Dermis microvascular lymphatic vessel endothelial cell (primary cell): ENCODE results near the gene SSR3. TPM values are rescaled to one million over a fixed set of nuclear protein-coding genes. Genes with fewer than 3 reads are reported as not detected.

Experiments used
- DNase-seq, 2 donors: peaks; one replicate each; pipeline versions ENCODE4 v3.0.0 to v3.0.0-alpha.2; 2010; ENCODE audit warnings: low read depth in 2 of 2
- total RNA-seq: library from RNA; depleted of rRNA; stranded (reverse); fragments of >200 nt; gene quantifications from 2 replicates; pipeline ENCODE4 v1.2.1, GENCODE V29; 2014

The SSR3 gene
- total RNA-seq, 1 donor from 2014 or later, result 157 TPM

DNA sequence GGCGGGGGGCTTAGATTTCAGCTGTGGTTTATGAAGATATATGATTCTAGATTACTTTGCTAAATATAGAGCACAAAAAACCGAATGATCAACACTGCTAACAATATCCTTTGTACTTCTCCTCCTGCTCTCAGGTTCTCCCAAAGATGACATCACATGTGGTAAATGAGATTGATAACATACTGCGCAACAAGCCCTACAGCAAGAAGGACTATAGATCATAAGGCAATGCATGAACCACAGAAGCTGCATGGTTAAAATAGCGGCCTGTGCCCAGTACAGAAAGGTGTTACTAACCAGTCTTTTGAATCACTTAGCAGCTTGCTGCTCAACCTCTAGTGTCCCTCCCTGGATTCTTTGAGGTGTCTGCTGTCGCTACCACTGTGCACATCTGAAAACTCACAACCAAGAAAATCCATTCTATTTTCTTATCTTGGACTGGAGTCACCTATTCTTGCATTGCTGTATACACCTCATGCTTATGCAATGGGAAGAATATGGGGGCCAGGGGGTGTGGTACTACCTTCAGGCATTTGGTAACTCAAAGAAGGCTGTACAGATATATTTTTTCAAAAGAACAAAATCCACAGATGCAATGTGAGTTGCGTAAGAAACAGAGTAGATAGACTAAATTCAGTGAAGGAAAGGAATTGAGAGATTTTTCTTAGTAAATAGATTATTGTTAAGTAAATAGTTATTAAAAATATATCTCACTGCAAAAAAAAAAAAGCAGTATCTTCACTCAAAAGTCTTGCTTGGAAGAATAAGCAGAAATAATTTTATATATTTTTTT is 18.2 kb downstream of the SSR3 start:
- DNase-seq, result no peak

DNA sequence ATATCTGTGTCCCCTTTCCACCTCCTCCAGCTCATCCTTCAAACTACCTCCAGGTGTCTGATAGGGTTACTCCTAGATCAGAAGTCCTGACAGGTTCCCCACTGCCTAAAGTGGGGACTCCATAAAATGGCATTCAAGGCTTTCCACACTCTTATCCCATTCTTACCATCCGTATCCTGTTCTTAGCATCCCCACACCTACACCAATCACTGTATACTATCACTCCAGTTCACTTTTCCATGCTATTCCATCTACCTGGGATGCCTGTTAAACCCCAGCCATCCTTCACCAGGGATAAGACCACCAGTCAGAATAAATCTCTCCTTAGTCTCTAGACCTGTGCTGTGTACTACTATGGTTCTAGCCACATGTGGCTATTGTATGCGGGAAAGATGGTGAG is 19.1 kb downstream of the SSR3 start:
- DNase-seq, result no peak

DNA sequence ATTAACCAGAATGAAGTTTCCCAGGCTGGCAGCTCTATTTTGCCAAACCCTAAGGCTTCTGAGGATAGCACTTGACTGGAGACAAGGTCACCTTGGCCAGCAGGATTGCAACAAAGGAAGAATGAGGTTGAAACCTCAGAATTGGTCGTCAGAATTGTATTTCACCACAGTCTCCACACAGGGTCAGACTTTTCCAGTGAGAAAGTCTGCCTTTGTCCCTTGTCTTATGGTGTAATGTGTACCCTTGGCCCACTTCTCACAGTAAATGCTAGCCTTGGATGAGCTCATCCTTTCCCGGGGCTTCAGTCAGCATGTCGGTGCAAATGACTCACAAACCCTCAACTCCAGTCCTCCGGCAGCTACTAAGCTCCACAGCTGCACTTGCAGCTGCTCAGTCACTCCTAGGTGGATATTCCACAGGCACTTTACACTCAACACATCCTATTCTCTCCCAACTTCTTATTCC is 19.7 kb downstream of the SSR3 start:
- DNase-seq, result peak; percentile 70 to 97

DNA sequence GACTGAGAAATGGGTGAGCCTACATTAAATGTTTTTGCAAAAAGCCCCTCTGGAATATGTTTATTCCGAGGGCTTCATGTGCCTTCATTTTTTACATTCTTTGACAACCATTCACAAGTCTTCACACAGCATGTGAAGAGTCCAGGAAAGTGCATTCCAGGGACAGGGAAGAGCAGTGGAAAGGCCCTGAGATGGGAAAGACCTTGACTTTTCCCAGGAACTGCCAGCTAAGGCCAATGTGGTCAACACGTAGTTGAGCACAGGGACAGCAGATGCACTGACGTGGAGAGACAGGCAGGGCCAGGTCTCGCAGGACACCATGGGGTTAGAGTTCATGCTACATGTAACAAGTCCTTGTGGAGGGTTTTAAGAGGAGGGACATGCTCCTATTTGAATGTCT is 21.7 kb downstream of the SSR3 start:
- no peak for DNase-seq

DNA sequence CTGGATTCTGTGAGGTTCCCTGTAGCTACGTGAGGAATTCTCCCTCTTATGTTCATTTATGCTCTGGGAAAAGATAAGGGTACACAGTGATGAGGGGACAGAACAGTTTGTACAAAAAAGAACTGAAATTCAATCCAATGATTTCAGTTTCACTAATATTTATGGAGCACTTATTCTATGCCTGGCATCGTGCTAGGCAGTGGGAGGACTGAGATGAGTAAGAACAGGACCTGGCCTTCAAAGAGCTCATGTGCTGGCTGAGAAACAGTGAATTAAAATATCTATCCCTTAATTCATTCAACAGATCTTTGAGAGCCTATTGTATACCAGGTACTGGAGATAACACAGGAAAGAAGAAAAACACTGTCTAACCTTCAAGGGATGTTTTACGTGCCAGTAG is 22.2 kb downstream of the SSR3 start:
- DNase-seq, result no peak

DNA sequence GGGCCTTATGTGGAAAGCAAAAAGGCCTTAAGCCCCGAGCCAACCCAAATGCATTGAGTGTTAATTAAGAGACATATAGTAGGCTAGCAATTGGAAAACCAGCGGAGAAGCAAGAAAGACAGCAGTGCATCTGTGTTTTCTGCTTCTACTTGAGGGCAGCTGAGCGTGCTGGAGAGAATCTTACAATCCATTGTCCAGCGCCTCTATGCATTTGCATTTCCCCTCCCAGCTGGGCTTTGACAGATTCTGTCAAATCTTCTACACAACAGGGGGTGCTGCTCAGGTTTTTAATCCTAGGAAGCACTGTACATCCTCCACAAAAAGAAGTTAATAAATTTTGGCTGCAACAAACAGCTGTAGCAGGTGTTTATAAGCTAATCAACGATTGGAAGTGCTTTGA is 23.9 kb downstream of the SSR3 start:
- DNase-seq, result no peak

DNA sequence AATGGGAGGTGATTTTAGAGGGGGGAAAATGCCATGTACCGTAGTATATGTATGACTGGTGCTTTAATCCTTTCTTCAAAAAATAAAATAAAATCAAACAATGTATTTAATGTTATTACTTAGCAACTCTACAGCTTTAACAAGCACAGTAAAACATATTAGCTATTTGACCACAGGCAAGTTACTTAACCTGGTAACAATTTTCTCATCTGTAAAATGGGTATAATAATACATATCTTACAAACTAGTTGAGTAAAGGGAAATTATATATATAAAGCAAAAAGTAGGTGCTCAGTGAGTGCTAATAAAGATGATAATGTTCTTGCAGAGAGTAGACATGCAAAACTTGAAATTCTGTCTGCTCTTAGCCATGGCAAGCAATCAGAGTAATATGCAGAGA is 27.9 kb downstream of the SSR3 start:
- DNase-seq, result no peak

DNA sequence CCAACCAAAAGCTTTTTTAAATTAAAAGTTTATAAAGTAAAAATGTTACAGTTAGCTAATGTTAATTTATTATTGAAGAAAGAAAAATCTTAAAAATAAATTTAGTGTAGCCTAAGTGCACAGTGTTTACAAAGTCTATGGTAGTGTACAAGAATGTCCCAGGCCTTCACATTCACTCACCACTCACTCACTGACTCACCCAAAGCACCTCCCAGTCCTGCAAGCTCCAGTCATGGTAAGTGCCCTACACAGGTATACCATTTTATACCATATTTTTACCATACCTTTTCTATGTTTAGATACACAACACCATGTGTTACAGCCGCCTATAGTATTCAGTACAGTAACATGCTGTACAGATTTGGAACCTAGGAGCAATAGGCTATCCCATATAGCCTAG is 29.1 kb downstream of the SSR3 start:
- DNase-seq, result no peak

DNA sequence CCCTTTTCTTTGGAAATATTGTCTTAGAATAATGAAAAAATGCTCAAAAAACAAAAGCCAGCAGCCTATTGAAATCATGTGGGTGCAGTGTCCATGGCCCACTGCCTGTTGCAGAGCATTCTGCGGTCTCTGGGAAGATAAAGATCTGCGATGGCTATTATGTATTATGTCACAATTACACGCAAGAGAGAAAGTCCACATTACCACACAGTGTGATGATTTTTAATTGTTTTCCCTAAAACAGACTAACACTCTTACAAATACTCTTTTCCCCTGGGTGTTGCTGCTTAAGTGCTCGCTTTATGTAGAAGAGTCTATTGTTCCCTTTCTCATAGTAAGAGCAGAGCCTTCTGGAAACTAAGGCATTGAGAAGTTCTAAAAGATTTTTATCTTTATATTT is 32.2 kb downstream of the SSR3 start:
- no peak for DNase-seq

DNA sequence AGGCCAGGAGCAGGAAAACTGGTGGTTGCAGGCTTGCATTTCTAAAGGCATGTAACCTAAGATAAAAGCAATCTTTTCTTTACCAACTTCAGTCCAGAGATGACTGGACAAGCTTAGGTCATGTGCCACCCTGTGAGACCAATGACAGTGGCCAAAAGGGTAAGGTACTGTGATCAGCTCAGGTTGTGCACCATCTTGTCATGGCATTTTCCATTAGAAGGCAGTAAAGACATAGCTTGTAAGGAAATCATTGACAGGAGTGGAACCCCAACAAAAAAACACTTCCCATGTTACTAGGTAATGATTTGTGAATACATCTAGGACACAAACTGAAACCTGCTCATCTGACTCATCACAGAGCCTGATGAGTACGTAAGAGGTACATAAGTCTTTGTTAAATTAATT is 35.2 kb downstream of the SSR3 start:
- DNase-seq, result no peak

DNA sequence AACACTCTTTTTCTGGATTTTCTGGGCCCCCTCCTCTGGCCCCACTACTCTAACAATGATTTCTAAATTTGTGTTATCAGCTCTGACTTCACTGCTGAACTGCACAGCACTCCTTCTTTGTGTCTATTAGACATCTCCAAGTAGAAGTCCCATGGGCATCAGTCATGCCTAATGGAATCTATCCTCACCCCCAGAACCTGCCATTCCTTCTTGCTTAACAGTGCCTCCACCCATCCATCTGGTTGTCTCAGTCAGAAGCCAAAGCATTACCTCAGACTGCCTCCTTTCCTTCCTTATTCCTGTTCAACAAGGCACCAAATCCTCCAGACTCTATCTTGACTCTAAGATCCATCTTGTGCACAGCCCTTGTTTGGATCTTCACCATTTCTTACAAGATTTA is 36.2 kb downstream of the SSR3 start:
- DNase-seq, result no peak

DNA sequence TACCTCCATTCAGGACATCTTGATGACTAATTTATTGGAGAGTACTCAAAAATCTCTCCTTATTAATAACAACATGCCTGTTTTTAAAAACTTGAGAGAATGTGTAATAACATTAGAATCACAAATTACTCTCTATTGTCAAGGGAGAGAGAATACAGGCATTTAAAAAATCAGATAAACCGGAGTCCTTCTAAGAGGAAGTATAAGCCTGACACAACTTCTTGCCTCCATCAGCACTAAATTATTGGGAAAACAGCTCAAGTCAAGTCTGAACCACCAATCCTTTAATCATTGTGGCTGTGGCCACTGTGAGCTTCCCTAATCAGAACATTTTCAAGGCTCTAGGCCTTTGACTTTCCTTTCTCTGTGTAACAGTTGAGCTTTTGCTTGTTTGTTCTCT is 38.0 kb downstream of the SSR3 start:
- no peak for DNase-seq

DNA sequence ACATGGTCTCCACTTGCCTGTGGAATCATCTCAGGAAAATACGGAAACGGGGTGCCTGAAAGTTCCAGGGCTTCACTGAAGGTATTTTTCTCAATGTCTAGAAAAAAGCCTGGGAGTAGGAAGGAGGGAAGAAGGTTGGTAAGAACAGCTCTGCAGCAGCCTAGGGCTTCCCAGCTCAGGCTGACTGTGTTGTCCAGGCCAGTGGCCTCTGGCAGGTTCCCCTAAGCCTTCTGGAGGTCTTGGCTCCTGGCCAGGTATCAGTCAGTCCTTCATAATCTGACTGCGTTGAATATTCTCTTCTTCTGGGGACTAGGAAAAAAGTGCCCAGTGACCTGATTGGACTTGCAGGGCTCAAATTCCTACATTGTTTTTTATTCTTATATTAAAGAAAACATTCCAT is 38.6 kb downstream of the SSR3 start:
- no peak for DNase-seq

DNA sequence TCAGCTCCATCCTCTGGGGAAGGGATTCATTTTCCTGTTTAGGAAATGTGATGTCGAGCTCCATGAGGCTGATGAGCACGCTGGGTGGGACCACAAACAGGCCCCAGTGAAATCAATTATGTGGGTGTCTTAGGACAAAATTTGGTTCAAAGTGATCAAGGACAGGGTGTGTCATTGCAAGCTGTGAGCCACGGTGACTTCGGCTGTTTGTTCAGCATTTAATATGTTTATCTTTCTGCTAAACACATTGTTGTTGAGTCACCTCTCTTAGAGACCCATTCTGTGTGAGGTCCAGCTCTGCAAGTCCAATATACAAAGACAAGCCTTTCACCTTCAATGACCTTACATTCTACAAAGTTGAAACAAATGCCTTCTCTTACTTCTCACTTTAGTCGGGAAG is 41.3 kb downstream of the SSR3 start:
- DNase-seq, result no peak

DNA sequence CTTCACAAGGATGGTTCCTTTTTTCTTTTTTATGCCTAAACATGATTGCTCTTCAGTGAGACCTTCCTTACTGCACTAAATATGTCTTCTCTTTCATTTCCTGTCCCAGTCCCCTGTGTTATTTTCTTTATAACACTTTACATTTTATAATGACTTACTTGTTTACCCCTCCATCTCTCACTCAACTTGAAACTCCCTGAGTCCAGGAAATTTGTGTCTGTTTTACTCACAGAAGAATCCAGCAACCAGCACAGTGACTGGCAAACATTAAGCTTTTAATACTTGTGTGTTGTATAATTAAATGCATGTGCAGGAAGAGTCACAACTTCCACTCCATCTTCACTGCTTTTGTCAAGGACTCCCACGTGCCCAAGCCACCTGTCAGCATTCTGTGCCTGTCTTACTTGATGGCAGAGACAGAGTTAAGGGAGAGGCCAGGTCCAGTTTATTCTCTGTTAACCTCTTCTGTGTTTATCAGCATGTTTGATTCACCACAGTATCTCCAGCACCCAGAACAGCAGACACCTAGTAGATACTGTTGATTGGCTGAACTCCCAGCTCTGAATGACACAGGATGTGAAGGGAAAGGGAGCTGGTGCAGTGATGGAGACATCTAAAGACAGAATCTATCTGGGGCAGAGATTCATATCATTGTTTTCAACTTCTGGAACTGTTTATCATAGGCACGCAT is 42.8 kb downstream of the SSR3 start:
- no peak for DNase-seq

DNA sequence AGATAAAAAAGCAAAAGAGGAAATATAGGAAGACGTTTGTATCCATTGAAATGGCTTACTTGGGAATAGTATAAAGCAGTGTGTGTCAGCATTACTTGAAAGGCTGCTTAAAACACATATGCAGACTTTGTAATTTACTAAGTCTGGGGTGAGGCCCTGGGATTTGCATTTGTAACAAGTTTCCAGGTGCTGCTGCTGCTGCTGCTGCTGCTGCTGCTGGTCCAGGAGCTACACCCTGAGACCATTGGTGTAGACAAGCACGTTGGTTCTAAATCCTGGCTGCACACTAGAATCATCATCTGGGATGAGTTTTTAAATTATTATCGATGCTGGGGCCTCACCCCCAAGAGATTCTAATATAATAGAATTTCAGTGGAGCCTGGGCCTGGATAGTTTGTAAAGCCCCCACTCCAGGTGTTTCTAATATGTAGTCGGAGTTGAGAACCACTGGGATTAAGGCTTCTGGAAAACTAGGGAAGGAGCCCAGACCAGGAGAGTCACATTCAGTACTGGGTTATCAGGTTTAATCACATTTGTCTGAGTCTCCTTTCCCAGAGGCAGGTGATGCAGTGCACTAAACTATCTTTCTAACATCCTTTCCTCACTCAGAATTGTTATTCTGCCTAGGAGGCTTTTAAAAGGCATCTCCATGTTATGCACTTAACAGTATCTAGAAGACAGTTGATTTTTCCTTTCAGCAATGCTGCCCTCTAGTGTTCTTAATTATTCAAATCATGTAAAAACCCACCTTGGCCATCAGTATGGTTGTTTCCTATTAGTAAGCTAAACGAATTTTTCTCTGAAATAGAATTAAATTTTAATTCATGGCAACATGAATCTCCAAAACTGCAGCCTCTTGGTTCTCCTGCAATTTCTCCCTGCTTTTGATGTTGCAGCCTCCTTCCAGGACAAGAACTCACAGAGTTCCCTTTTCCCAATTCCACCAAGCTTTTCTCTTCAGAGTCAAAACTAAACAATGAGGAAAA is 45.4 kb downstream of the SSR3 start:
- DNase-seq, result peak; percentile 34 to 65

DNA sequence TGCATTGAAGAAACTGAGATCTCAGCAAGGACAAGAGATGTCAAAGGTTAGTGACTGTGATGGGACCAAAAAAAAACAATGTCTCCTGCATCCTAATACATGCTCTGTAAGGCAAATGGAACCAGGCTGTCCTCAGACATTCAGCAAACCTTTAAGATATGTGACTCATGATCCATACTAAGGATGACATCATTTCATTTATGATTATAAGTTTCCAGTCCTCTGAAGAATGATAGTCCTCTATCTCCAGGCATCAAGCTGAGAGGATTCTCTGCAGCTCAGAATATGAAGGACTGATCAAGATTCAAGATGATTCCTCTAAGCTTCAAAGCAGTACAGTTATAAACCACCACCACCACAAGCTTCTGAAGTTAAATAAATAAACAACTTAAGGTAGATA is 47.6 kb downstream of the SSR3 start:
- DNase-seq, result no peak

DNA sequence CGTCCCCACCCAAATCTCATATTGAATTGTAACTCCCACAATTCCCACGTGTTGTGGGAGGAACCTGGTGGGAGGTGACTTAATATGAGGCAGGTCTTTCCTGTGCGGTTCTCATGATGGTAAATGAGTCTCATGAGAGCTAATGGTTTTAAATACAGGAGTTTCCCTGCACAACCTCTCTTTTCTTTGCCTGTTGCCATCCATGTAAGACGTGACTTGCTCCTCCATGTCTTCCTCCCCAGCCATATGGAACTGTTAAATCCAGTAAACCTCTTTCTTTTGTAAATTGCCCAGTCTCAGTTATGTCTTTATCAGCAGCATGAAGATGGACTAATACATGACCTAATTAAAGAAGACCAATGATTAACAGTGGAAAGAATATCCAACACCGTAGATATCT is 56.6 kb downstream of the SSR3 start:
- no peak for DNase-seq

DNA sequence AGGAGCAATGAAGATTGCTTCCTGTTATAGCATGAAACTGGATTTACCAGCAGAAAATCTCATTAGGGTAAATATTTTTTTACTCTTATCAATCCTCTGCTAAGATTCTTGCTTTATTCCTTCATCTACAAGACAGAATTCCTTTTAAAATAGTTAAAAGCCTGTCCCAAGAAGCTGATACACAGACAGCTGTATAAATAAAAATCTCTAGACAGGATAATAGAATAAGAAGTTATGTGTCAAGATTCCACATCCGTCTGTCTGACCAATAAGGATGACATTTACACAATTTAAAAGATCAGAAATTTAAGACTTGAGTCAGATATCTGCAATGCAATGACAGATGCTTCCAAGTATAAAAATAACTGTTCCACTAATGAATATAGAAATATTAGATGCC is 57.6 kb downstream of the SSR3 start:
- DNase-seq, result no peak

DNA sequence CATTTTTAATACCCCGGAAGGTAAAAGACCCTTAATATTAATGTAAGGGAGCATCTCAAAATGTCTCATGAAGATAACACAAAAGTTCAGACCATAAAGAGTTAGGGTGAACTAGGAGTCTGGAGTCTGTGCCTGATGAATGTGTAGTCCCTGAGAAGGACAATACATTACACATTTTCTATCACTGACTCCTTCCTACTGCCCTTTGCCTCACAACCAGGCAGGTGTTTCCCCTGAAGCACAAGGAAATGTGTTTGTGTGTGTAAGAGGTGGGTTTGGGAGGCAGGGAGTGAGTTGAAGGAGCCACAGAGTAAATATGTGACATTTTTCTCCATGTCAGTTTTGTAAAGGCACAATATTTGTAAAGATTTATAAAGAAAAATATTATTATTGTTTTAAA is 59.1 kb downstream of the SSR3 start:
- DNase-seq, result no peak

DNA sequence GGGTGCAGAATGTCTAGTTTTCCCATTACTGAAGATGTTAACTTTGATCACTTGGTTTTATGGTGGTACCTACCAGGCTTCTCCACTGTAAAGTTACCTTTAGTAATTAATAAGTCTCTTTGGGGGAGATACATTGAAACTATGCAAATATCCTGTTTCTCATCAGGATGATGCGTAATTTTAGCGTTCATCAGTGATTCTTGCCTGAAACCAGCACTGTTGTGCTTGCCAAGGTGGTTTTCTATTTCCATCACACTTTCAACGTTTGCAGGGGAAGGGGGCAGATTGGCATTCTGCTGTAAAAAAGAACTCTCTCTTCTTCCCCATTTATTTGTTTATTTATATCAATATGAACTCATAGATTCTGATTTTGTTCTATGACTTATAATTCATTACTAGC is 61.0 kb downstream of the SSR3 start:
- no peak for DNase-seq

DNA sequence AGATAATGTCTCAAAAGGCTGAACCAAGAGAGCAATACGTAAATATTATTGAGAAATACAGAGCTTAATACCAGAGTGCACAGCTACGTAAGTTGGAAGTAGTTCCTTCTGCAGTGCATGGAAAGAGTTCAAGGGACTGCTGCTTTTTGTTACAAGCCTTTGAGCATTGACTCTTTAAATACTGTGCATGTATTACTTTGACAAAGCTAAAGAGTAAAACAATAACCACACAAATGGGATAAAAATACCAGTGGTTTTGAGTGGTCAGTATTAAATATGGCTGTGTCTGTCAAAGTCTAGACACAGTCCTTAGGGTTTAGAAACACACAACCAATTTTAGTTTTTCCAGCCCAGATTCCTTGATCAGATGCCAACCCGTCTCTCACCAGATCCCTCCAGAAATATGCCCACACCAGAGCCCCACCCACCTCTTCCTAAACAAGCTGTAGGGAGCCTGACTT is 62.1 kb downstream of the SSR3 start:
- no peak for DNase-seq
